Measurements from ENCODE around the gene PDE10A. TPM values are rescaled to one million over a fixed set of nuclear protein-coding genes. Genes with fewer than 3 reads are reported as not detected.

The PDE10A gene
- total and polyA plus RNA-seq, 9 of the 15 experiments (the other 6 are each of a cell fraction or from before 2014, with no cell fraction given): 0.04 TPM; not detected in 8

- TF ChIP-seq CEBPZ (IDR thresholded peaks at IDR 0.05; ENCODE audit: borderline replicate concordance, low read depth, low read length): no peak
- TF ChIP-seq, protein P1, sequence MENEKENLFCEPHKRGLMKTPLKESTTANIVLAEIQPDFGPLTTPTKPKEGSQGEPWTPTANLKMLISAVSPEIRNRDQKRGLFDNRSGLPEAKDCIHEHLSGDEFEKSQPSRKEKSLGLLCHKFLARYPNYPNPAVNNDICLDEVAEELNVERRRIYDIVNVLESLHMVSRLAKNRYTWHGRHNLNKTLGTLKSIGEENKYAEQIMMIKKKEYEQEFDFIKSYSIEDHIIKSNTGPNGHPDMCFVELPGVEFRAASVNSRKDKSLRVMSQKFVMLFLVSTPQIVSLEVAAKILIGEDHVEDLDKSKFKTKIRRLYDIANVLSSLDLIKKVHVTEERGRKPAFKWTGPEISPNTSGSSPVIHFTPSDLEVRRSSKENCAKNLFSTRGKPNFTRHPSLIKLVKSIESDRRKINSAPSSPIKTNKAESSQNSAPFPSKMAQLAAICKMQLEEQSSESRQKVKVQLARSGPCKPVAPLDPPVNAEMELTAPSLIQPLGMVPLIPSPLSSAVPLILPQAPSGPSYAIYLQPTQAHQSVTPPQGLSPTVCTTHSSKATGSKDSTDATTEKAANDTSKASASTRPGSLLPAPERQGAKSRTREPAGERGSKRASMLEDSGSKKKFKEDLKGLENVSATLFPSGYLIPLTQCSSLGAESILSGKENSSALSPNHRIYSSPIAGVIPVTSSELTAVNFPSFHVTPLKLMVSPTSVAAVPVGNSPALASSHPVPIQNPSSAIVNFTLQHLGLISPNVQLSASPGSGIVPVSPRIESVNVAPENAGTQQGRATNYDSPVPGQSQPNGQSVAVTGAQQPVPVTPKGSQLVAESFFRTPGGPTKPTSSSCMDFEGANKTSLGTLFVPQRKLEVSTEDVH (IDR thresholded peaks at IDR 0.05; ENCODE audit: low read depth, partially characterized antibody): no peak
- no peak for TF ChIP-seq ILK (tag; IDR thresholded peaks at IDR 0.05; ENCODE audit: borderline replicate concordance, low read depth)
Measured at GRCh38 chr6:165580136-165580535, 82.9 kb downstream of the PDE10A start (continued).

DNA sequence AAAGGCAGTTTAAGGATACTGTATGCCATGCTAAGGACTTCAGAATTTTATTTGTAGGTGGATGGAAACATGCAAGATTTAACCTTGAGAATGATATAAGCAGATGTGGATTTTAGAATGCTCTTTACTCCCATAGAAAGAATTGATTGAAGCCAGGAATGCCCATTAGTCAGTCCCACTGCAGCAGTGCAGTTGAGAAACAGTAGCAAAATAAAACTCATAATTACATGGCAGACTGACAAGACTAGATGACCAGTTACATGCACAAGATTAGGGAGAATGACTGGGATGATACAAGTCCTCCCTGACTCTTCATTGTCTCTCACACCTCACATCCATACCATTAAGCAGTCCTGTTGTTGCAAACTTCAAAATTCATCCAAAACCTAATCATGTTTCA, 83.9 kb downstream of the PDE10A start:
- no peaks in the 10 kb centered on the region for H3K9me1 ChIP-seq (ENCODE audit: control insufficient read depth, insufficient read depth, low read length)
- no peaks in the 10 kb centered on the region for H3K27me3 ChIP-seq (ENCODE audit: control insufficient read depth in 2 of 2, insufficient read depth in 2 of 2, low read length in 2 of 2)
- no peaks in the 10 kb centered on the region for H3K36me3 ChIP-seq (ENCODE audit: control insufficient read depth, insufficient read depth, low read length)
- CTCF ChIA-PET (ENCODE audit: low intra/inter-chr PET ratio): no interaction called here
- H3K79me2 ChIP-seq (ENCODE audit: control insufficient read depth, insufficient read depth, low read length): no peaks in the 10 kb centered on the region
- no peak overlapping the region for H3K27ac ChIP-seq (ENCODE audit: extremely low read depth, low read depth, low read length)
- H2AFZ ChIP-seq (ENCODE audit: low read depth, low read length): no peak overlapping the region
- no peaks in the 10 kb centered on the region for H3K4me1 ChIP-seq (replicated peaks in 1 of 2; ENCODE audit: control insufficient read depth in 2 of 2, insufficient read depth in 2 of 2, low read length in 2 of 2)
- H4K20me1 ChIP-seq (replicated peaks; ENCODE audit: control insufficient read depth, insufficient read depth, low read length): no peaks in the 10 kb centered on the region
- POLR2A ChIA-PET: interaction anchor here (1.0 kb wide), 1 partner anchor 12 kb away, joined by 3 read pairs; no protein-coding TSS in a partner anchor
- no peak for ATAC-seq
- intact Hi-C loops (cut with micrococcal nuclease): no loop called here
- FAIRE-seq: no peak
- BruUV-seq (replicated peaks): no TSS peak
- in situ Hi-C loops (cut with MboI): no loop called here
- H3K9me3 ChIP-seq (replicated peaks; ENCODE audit: control insufficient read depth, insufficient read depth, low read depth, low read length): peaks cover 3% of the 10 kb centered on the region
- H3K9ac ChIP-seq (ENCODE audit: insufficient read depth in 1 of 2, low read depth in 2 of 2, low read length in 2 of 2): no peak overlapping the region
- no peak for DNase-seq (ENCODE audit: extremely low read depth in 1 of 4, low spot score in 3 of 4)
- H3K4me2 ChIP-seq (ENCODE audit: insufficient read depth, low read length): no peak overlapping the region
- H3K4me3 ChIP-seq: no peak overlapping the region
- no peak for TF ChIP-seq POLR2AphosphoS5 (IDR thresholded peaks at IDR 0.05; ENCODE audit: control insufficient read depth, insufficient read depth, low read depth, low read length)
- no peak for TF ChIP-seq KDM2B (CRISPR knock-in tag; IDR thresholded peaks at IDR 0.05)
- TF ChIP-seq SRSF1 (IDR thresholded peaks at IDR 0.05; ENCODE audit: low read depth, low read length): no peak
- TF ChIP-seq POLR2H (tag; IDR thresholded peaks at IDR 0.05; ENCODE audit: low read depth): no peak
- TF ChIP-seq RFX7 (CRISPR knock-in tag; IDR thresholded peaks at IDR 0.05): no peak
- no peak for TF ChIP-seq YY1 (IDR thresholded peaks at IDR 0.05; ENCODE audit: borderline replicate concordance in 1 of 3, control insufficient read depth in 1 of 3, extremely low read depth in 1 of 3, insufficient read depth in 3 of 3, insufficient read length in 1 of 3, insufficient replicate concordance in 2 of 3, low read depth in 1 of 3, low read length in 2 of 3)
- no peak for TF ChIP-seq DACH1 (IDR thresholded peaks at IDR 0.05; ENCODE audit: partially characterized antibody)
- no peak for TF ChIP-seq ZNF232 (CRISPR knock-in tag; IDR thresholded peaks at IDR 0.05)
- TF ChIP-seq ZNF282 (CRISPR knock-in tag; IDR thresholded peaks at IDR 0.05): no peak
- TF ChIP-seq TRIM28 (IDR thresholded peaks at IDR 0.05): no peak
- TF ChIP-seq KLF13 (tag; IDR thresholded peaks at IDR 0.05; ENCODE audit: borderline replicate concordance, low read depth): no peak
- no peak for TF ChIP-seq WHSC1 (IDR thresholded peaks at IDR 0.05; ENCODE audit: low read length)
- no peak for TF ChIP-seq ZNF717 (CRISPR knock-in tag; IDR thresholded peaks at IDR 0.05)
